ENCODE measurements around the gene ZNF45. TPM values are rescaled to one million over a fixed set of nuclear protein-coding genes. Genes with fewer than 3 reads are reported as not detected.
A peak's percentile ranks its signal among the peaks of the same experiment; 100 is the strongest.
"Not testable (repeated sequence)": the region's sequence is repeated elsewhere in the genome, so short reads cannot be mapped to it uniquely, and the experiment has no call there.

Gene ZNF45
- total RNA-seq, 1 experiment from 2014 or later: 12.2 TPM

GRCh38 chr19:43950834-43951645 is 16.0 kb upstream of the ZNF45 start, which contains the start of gene ZNF221 (continued):
- TF ChIP-seq ZMAT4 (CRISPR knock-in tag; IDR thresholded peaks at IDR 0.05) (no peak), EMX1 (CRISPR knock-in tag; IDR thresholded peaks at IDR 0.05) (no peak), NFYB (CRISPR knock-in tag; conservative IDR thresholded peaks at IDR 0.05; ENCODE audit: low read depth) (no peak), ZBTB21 (CRISPR knock-in tag; IDR thresholded peaks at IDR 0.05; ENCODE audit: borderline replicate concordance) (no peak), ARID4B (CRISPR knock-in tag; IDR thresholded peaks at IDR 0.05; ENCODE audit: borderline replicate concordance) (no peak; the same call in 1 of the 2 replicates), MAX (CRISPR knock-in tag; IDR thresholded peaks at IDR 0.05) (peak; percentile 60; the same call in 1 of the 2 replicates), ZSCAN18 (CRISPR knock-in tag; IDR thresholded peaks at IDR 0.05) (0 out of 2 replicates have a peak, but pooled peaks have one; percentile 35), TP53 (CRISPR knock-in tag; IDR thresholded peaks at IDR 0.05) (no peak), E2F4 (CRISPR knock-in tag; IDR thresholded peaks at IDR 0.05; ENCODE audit: borderline replicate concordance, low read depth) (no peak)

DNA sequence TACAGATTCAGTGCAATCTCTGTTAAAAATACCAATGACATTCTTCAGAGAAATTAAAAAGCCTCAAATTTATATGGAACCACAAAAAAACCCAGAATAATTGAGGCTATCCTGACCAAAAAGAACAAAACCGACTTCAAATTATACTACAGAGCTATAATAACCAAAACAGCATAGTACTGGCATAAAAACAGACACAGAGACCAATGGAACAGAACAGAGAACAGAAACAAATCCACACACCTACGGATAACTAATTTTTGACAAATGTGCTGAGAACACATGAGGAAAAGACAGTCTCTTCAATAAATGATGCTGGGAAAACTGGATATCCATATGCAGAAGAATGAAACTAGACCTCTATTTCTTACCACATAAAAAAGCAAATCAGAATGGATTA is 14.7 kb upstream of the ZNF45 start:
- ATAC-seq; DNase-seq (ENCODE audit: low spot score); H3K4me3 Mint-ChIP-seq; H3K4me1 Mint-ChIP-seq; H3K27ac Mint-ChIP-seq; POLR2A ChIA-PET: not testable (repeated sequence)
- Mint-ChIP-seq H3K27me3 (ENCODE audit: low read depth) (peaks cover 43% of the 10 kb centered on the region), H3K36me3 (peaks cover 19% of the 10 kb centered on the region), H3K9me3 (peaks cover 67% of the 10 kb centered on the region)
- CTCF ChIA-PET: interaction anchor here (1.8 kb wide), 1 partner anchor 15 kb away, joined by 20 read pairs; the partner anchor contains the start of gene ZNF45

DNA sequence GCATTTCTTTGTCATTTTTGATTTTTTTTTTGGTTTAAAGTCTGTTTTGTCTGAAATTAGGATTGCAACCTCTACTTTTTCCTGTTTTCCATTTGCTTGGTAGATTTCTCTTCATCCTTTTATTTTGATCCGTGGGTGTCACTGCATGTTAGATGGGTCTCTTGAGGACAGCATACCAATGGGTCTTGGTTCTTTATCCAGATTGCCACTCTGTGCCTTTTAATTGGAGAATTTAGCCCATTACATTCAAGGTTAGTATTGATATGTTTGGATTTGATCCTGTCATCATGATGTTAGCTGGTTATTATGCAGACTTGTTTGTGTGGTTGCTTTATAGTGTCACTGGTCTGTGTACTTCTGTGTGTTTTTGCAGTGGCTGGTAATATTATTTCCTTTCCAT is 12.3 kb upstream of the ZNF45 start:
- POLR2A ChIA-PET; H3K4me3 Mint-ChIP-seq; H3K27ac Mint-ChIP-seq; ATAC-seq; CTCF ChIA-PET; DNase-seq (ENCODE audit: low spot score); H3K4me1 Mint-ChIP-seq: not testable (repeated sequence)
- Mint-ChIP-seq H3K9me3 (peaks cover 75% of the 10 kb centered on the region), H3K27me3 (ENCODE audit: low read depth) (peaks cover 51% of the 10 kb centered on the region), H3K36me3 (peaks cover 19% of the 10 kb centered on the region)

- ChIA-PET POLR2A (no interaction called here), CTCF (interaction anchor here (1.5 kb wide), 1 partner anchor 10 kb away, joined by 5 read pairs; the partner anchor contains the start of gene ZNF221)
- no peak overlapping the region for H3K4me3 Mint-ChIP-seq
- H3K9me3 Mint-ChIP-seq: peaks cover 73% of the 10 kb centered on the region
- H3K27ac Mint-ChIP-seq: no peak overlapping the region
- H3K27me3 Mint-ChIP-seq (ENCODE audit: low read depth): peaks cover 58% of the 10 kb centered on the region
- H3K4me1 Mint-ChIP-seq: no peaks in the 10 kb centered on the region
- peaks cover 6% of the 10 kb centered on the region for H3K36me3 Mint-ChIP-seq
- ATAC-seq (no peak), DNase-seq (ENCODE audit: low spot score) (no peak)
- TF ChIP-seq USF1 (CRISPR knock-in tag; IDR thresholded peaks at IDR 0.05): no peak
- TF ChIP-seq TEAD1 (CRISPR knock-in tag; IDR thresholded peaks at IDR 0.05): no peak
- TF ChIP-seq SP1 (CRISPR knock-in tag; conservative IDR thresholded peaks at IDR 0.05): no peak
- no peak for TF ChIP-seq NFE2L1 (CRISPR knock-in tag; IDR thresholded peaks at IDR 0.05)
- TF ChIP-seq E2F5 (CRISPR knock-in tag; IDR thresholded peaks at IDR 0.05): no peak
- no peak for TF ChIP-seq ESRRA (CRISPR knock-in tag; IDR thresholded peaks at IDR 0.05; ENCODE audit: borderline replicate concordance)
- no peak for TF ChIP-seq ZNF396 (CRISPR knock-in tag; IDR thresholded peaks at IDR 0.05; ENCODE audit: borderline replicate concordance)
- TF ChIP-seq JAZF1 (CRISPR knock-in tag; IDR thresholded peaks at IDR 0.05): no peak
- no peak for TF ChIP-seq HMGA2 (CRISPR knock-in tag; IDR thresholded peaks at IDR 0.05)
These were observed 6.1 kb upstream of the ZNF45 start for GRCh38 chr19:43941209-43941608.

Data from WTC11 (cell line).